GM12875 (cell line): ENCODE data around the gene TTL.
"Not testable (repeated sequence)": the region's sequence is repeated elsewhere in the genome, so short reads cannot be mapped to it uniquely, and the experiment has no call there.

Experiments used
- H3K4me3 ChIP-seq: one replicate; pipeline ENCODE4 v1.5.1; 2011; ENCODE audit warnings: low read depth, low read length, control low read depth
- TF ChIP-seq, protein P1 (sequence below): IDR thresholded peaks from 2 replicates; pipeline ENCODE4 v1.5.1; 2011; ENCODE audit warnings: low read depth, mild to moderate bottlenecking, control low read depth, inconsistent platforms, low read length, moderate library complexity, borderline replicate concordance; ENCODE audit not compliant: insufficient read depth

Gene TTL

DNA sequence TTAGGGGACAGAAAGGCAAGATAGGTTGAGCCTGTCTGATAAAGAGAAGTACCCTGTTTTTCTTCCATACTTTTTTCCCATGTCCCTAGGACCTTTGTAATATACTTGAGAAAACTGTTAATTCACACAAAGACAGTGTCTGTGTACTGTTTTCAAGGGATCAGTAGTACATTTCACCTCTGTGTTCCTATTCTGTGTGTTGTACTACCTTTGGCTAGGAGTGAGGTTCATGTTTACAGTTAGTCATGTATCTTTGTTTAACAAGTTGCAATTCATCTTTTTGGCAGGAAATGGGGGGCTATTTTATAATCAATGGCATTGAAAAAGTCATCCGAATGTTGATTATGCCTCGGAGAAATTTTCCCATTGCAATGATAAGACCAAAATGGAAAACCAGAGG is 67.0 kb downstream of the TTL start:
- H3K4me3 ChIP-seq = no peak overlapping the region
- TF ChIP-seq, protein P1, sequence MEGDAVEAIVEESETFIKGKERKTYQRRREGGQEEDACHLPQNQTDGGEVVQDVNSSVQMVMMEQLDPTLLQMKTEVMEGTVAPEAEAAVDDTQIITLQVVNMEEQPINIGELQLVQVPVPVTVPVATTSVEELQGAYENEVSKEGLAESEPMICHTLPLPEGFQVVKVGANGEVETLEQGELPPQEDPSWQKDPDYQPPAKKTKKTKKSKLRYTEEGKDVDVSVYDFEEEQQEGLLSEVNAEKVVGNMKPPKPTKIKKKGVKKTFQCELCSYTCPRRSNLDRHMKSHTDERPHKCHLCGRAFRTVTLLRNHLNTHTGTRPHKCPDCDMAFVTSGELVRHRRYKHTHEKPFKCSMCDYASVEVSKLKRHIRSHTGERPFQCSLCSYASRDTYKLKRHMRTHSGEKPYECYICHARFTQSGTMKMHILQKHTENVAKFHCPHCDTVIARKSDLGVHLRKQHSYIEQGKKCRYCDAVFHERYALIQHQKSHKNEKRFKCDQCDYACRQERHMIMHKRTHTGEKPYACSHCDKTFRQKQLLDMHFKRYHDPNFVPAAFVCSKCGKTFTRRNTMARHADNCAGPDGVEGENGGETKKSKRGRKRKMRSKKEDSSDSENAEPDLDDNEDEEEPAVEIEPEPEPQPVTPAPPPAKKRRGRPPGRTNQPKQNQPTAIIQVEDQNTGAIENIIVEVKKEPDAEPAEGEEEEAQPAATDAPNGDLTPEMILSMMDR = no peak

DNA sequence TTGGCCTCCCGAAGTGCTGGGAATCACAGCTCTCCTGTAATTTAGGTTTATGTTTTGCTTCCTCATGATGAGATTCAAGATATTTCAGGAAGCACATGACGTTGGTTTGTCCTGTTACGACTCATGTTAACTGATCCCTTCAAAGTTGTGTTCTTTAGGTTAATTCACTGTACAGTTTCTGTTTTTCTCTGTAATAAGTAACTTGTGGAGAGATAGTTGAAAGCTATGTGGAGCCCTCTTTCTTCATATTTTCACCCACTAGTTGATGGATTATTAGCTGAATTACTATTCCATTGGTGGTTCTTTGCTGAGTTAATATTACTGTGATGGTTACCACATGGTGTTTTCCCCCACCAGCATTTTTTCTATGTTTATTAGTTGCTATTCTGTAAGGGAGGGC is 84.1 kb downstream of the TTL start:
- TF ChIP-seq, protein P1 = no peak
- H3K4me3 ChIP-seq = no peak overlapping the region

DNA sequence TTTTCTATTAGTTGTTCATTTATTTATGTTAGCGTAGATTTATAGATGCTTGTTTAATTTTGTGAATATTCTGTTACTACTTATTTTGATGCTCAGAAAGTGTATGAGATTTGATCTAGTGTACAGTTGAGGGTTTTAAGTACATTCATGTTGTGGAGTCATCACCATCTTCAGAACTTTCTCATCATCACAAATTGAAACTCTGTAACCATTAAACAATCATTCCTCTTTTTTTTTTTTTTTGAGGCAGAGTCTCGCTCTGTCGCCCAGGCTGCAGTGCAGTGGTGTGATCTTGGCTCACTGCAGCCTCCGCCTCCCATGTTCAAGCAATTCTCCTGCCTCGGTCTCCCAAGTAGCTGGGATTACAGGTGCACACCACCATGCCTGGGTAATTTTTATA is 84.6 kb downstream of the TTL start:
- H3K4me3 ChIP-seq = not testable (repeated sequence)

DNA sequence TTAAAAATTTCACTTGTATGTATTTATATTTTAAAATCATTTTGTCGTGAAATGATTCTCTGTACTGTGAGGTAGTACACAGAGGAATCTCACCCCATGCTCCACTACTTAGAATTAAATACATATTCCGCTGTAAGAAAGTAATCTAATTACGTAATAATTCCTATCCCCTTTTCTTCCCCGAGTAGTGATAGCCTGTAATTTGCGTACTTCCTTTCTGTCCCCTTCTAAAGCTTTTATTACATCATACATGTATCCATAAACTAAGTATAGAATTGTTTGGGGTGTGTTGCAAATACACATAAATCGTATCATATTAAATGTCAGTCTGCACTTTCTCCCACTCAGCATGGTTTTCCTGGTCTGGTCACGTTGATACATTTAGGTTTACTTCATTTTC is 90.0 kb downstream of the TTL start:
- H3K4me3 ChIP-seq = no peak overlapping the region
- TF ChIP-seq, protein P1 = no peak

DNA sequence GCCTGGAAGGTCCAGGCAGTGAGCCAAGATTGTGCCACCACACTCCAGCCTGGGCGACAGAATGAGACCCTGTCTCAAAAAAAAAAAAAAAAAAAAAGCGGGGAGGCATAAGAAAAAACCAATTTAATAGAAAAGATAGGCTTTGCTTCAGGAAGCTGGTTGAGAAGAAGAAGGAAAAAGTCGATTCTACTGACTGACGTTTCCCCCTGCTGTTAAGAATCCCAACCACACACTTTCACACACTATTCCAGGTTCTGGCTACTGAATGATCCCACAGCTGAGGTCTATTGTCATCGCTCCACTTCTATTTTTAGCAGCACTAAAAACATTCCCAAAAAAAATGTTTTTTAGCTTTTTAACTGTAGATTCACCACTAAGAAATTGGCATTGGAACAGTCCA is 95.8 kb downstream of the TTL start:
- no peak overlapping the region for H3K4me3 ChIP-seq
- TF ChIP-seq, protein P1 = no peak

DNA sequence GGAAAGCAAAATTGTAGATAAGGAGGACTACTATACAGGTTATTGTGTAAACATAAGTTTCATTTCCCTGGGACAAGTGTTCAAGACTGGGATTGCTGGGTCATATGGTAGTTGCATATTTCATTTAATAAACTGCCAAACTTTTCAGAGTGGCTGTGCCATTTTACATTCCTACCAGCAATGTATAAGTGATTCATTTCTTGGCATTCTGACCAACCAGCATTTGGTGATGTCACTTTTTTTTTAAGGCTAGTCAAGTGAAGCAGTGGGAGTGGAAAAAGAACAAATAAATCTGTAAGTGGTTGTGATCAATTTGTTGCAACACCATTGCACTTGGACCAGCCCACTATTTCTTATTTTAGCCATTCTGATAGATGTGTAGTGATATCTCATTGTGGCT is 97.3 kb downstream of the TTL start:
- TF ChIP-seq, protein P1 = no peak
- no peak overlapping the region for H3K4me3 ChIP-seq

DNA sequence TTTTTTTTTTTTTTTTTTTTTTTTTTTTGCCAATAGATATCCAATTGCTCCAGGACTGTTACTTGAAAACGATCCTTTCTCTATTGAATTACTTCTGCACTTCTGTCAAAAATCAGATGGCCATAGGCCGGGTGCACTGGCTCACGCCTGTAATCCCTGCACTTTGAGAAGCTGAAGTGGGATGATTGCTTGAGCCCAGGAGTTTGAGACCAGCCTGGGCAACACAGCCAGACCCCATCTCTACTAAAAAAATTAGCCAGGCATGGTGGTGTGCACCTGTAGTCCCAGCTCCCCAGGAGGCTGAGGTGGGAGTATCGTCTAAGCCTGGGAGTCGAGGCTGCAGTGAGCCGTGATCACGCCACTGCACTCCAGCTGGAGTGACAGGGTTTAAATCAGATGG is 98.1 kb downstream of the TTL start:
- TF ChIP-seq, protein P1 = no peak
- no peak overlapping the region for H3K4me3 ChIP-seq

DNA sequence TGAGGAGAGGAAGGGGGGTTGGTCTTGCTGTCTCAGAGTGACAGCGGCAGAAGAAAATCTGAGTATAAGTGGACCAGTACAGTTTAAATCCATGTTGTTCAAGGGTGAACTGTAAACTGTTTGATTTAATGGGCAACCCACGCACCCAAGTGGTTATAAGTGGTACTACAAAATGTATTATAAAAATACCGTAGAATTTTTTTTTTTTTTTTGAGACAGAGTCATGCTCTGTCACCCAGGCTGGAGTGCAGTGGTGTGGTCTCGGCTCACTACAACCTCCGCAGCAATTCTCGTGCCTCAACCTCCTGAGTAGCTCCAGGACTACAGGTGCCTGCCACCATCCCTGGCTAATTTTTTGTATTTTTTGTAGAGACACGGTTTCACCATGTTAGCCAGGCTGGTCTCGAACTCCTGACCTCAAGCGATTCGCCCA is 100.4 kb downstream of the TTL start:
- TF ChIP-seq, protein P1 = peak; percentile 25; the same call in 1 of the 2 replicates

More for the DNA sequence above, 100.4 kb downstream of the TTL start:
- no peak overlapping the region for H3K4me3 ChIP-seq
